ENCODE results near the gene IL4R. TPM values are rescaled to one million over a fixed set of nuclear protein-coding genes. Genes with fewer than 3 reads are reported as not detected.

IL4R gene
- total and polyA plus RNA-seq, 2 of the 13 experiments (the other 11 are each of a cell fraction or from before 2014, with no cell fraction given), result 15.9 to 49.6 TPM

GRCh38 chr16:27325736-27326135 is 12.0 kb downstream of the IL4R start:
- H3K9ac ChIP-seq (ENCODE audit: insufficient read depth, low read depth, low read length), result no peak overlapping the region
- 96% methylated on average over 8 of the region's 8 CpGs for WGBS (ENCODE audit: low lambda C conversion rate)
- no peaks in the 10 kb centered on the region for H3K27me3 ChIP-seq (ENCODE audit: control insufficient read depth in 1 of 2, insufficient read depth in 2 of 2, low read length in 2 of 2)
- H3K27ac ChIP-seq (ENCODE audit: extremely low read length, insufficient read depth, low read length), result no peak overlapping the region
- intact Hi-C loops (cut with micrococcal nuclease; ENCODE audit: unreplicated experiment) (loop anchor here (2.0 kb wide), 1 partner anchor 39 kb away; no protein-coding TSS in a partner anchor), in situ Hi-C loops (cut with HindIII; ENCODE audit: extremely low pct_ligation_motif_present, low pct_unique_long_range_greater_than_20kb) (no loop called here)
- H3K9me3 ChIP-seq (ENCODE audit: low read length), result no peaks in the 10 kb centered on the region
- H3K4me3 ChIP-seq (replicated peaks in 1 of 3; ENCODE audit: insufficient read depth in 1 of 3, low read depth in 2 of 3, low read length in 3 of 3), result no peak overlapping the region
- no peak for FAIRE-seq
- no peak for TF ChIP-seq MLLT10 (CRISPR knock-in tag; IDR thresholded peaks at IDR 0.05)
- no peak for TF ChIP-seq HOXA5 (CRISPR knock-in tag; IDR thresholded peaks at IDR 0.05)
- no peak for TF ChIP-seq ZBTB49 (CRISPR knock-in tag; IDR thresholded peaks at IDR 0.05; ENCODE audit: borderline replicate concordance)
- TF ChIP-seq ARNTL (CRISPR knock-in tag; IDR thresholded peaks at IDR 0.05), result no peak
- TF ChIP-seq MIXL1 (CRISPR knock-in tag; IDR thresholded peaks at IDR 0.05), result no peak
- TF ChIP-seq YY1 (IDR thresholded peaks at IDR 0.05; ENCODE audit: insufficient read depth, insufficient replicate concordance, low read depth, low read length), result peak; percentile 28
- H2AFZ ChIP-seq (ENCODE audit: low read length), result no peak overlapping the region
- H3K79me2 ChIP-seq (ENCODE audit: insufficient read depth, low read length), result peaks cover 39% of the 10 kb centered on the region
- CTCF ChIA-PET (ENCODE audit: low intra/inter-chr PET ratio, low total read pairs), result no interaction called here
- H3K4me2 ChIP-seq (ENCODE audit: low read depth, low read length), result no peak overlapping the region
- H3K36me3 ChIP-seq (replicated peaks in 1 of 2; ENCODE audit: control insufficient read depth in 1 of 2, insufficient read depth in 2 of 2, low read length in 2 of 2), result peaks cover 3 to 4% of the 10 kb centered on the region in 2 experiments; a peak in 3 of 5 replicates
- BruUV-seq (replicated peaks), result no TSS peak
- DNase-seq (ENCODE audit: low spot score), result no peak
- POLR2A ChIA-PET, result interaction anchor here (1.6 kb wide), 1 partner anchor 10 kb away, joined by 5 read pairs; no protein-coding TSS in a partner anchor
- H3K4me1 ChIP-seq (ENCODE audit: insufficient read depth, low read length), result peaks cover 61% of the 10 kb centered on the region
- H4K20me1 ChIP-seq (ENCODE audit: insufficient read depth, low read length), result no peaks in the 10 kb centered on the region; the same call in 1 of the 2 replicates
- ATAC-seq, result no peak

DNA sequence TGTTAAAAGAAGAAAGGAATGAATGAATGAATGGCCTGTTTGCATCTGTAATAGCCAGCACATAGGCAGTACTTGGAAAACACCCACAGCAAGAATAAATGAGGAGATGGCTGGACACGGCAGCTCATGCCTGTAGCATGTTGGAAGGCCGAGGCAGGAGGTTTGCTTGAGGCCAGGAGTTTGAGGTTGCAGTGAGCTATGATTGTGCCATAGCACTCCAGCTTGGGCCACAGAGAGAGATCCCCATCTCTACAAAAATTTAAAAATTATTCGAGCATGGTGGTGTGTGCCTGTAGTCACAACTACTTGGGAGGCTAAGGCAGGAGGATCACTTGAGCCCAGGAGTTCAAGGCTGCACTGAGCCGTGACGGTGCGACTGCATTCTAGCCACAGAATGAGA is 12.5 kb downstream of the IL4R start:
- in situ Hi-C loops (cut with HindIII; ENCODE audit: extremely low pct_ligation_motif_present, low pct_unique_long_range_greater_than_20kb), result no loop called here
- Histone ChIP-seq H2AFZ (ENCODE audit: low read length) (no peak overlapping the region), H3K4me2 (ENCODE audit: low read depth, low read length) (peak overlapping the region; percentile 61; the same call in 1 of the 2 replicates), H3K9ac (ENCODE audit: insufficient read depth, low read depth, low read length) (no peak overlapping the region), H3K4me3 (replicated peaks in 1 of 3; ENCODE audit: insufficient read depth in 1 of 3, low read depth in 2 of 3, low read length in 3 of 3) (no peak overlapping the region), H3K36me3 (replicated peaks in 1 of 2; ENCODE audit: control insufficient read depth in 1 of 2, insufficient read depth in 2 of 2, low read length in 2 of 2) (peaks cover 5 to 8% of the 10 kb centered on the region in 2 experiments; a peak in 3 of 5 replicates), H4K20me1 (ENCODE audit: insufficient read depth, low read length) (no peaks in the 10 kb centered on the region; the same call in 1 of the 2 replicates), H3K9me3 (ENCODE audit: low read length) (no peaks in the 10 kb centered on the region), H3K79me2 (ENCODE audit: insufficient read depth, low read length) (peaks cover 37% of the 10 kb centered on the region), H3K27ac (ENCODE audit: extremely low read length, insufficient read depth, low read length) (peak overlapping the region; percentile 37), H3K4me1 (ENCODE audit: insufficient read depth, low read length) (peaks cover 56% of the 10 kb centered on the region), H3K27me3 (ENCODE audit: control insufficient read depth in 1 of 2, insufficient read depth in 2 of 2, low read length in 2 of 2) (no peaks in the 10 kb centered on the region)
- intact Hi-C loops (cut with micrococcal nuclease; ENCODE audit: unreplicated experiment), result loop anchor here (2.0 kb wide), 1 partner anchor 39 kb away; no protein-coding TSS in a partner anchor
- DNase-seq (ENCODE audit: low spot score), result no peak
- no TSS peak for BruUV-seq (replicated peaks)
- no peak for ATAC-seq
- 84% methylated on average over 6 of the region's 6 CpGs for WGBS (ENCODE audit: low lambda C conversion rate)
- ChIA-PET POLR2A (interaction anchor here (0.8 to 1.6 kb wide), 4 partner anchors 9 to 122 kb away, joined by 3 to 6 read pairs (median 4); partner anchors contain the start of gene KDM8), CTCF (ENCODE audit: low intra/inter-chr PET ratio, low total read pairs) (no interaction called here)
- no peak for FAIRE-seq
- peak; percentile 17; the same call in 1 of the 2 replicates for TF ChIP-seq ZFP91 (CRISPR knock-in tag; IDR thresholded peaks at IDR 0.05; ENCODE audit: borderline replicate concordance)
- TF ChIP-seq ZNF770 (CRISPR knock-in tag; IDR thresholded peaks at IDR 0.05), result peak; percentile 79
- no peak for TF ChIP-seq ZNF326 (CRISPR knock-in tag; IDR thresholded peaks at IDR 0.05; ENCODE audit: borderline replicate concordance)
- TF ChIP-seq ZNF501 (CRISPR knock-in tag; IDR thresholded peaks at IDR 0.05), result 0 out of 2 replicates have a peak, but pooled peaks have one; percentile 12

Data from HepG2 (cell line).